Measurements from ENCODE around the gene XAF1.
"Not testable (repeated sequence)": the region's sequence is repeated elsewhere in the genome, so short reads cannot be mapped to it uniquely, and the experiment has no call there.

The XAF1 gene

DNA sequence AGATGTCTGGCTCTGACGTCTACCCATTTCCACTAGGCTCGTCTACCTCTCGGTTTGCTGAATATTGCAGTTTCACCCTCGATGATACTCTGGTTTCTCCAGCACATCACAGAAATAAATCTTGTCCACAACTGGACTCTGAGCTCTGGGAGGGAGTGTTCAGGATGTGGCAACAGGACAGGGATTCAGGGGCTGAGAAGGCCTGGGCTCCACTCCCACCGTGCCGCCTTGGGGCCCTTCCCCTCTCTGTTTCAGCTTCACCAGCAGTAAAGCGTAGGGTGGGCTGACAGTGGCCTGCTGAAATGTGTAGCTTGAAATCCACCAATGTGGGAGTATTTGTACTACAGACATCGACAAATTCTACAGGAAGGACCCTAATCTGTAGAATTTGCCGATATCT, 55.7 kb downstream of the XAF1 start:
- TF ChIP-seq, protein P1, sequence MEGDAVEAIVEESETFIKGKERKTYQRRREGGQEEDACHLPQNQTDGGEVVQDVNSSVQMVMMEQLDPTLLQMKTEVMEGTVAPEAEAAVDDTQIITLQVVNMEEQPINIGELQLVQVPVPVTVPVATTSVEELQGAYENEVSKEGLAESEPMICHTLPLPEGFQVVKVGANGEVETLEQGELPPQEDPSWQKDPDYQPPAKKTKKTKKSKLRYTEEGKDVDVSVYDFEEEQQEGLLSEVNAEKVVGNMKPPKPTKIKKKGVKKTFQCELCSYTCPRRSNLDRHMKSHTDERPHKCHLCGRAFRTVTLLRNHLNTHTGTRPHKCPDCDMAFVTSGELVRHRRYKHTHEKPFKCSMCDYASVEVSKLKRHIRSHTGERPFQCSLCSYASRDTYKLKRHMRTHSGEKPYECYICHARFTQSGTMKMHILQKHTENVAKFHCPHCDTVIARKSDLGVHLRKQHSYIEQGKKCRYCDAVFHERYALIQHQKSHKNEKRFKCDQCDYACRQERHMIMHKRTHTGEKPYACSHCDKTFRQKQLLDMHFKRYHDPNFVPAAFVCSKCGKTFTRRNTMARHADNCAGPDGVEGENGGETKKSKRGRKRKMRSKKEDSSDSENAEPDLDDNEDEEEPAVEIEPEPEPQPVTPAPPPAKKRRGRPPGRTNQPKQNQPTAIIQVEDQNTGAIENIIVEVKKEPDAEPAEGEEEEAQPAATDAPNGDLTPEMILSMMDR (IDR thresholded peaks at IDR 0.05): no peak
- Histone ChIP-seq H3K27me3 (no peaks in the 10 kb centered on the region), H3K27ac (no peak overlapping the region), H3K4me3 (no peak overlapping the region), H3K36me3 (no peaks in the 10 kb centered on the region), H3K4me1 (no peaks in the 10 kb centered on the region), H3K9me3 (no peaks in the 10 kb centered on the region)
- intact Hi-C loops (cut with DNase I; ENCODE audit: low total_unique reads): no loop called here
- DNase-seq: no peak

DNA sequence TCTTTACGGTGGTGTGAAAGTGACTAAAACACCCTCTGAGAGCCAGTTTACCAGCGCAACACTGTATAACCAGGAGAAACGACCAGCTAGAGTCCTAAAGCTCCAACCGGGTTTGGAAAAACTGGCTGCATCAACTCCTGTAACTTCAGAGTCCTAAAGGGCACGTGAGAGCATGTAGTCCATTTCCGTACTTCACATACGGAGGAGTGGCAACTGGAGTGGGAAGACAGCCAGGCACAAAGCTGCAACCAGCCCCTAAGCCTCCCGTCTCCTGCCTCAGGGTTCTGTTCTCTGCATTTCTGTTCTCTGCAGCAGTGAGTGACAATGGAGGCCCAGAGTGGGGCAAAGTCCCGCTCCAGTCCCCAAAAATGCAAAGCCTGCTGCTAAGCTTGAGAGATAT, 56.4 kb downstream of the XAF1 start:
- Histone ChIP-seq H3K9me3 (no peaks in the 10 kb centered on the region), H3K36me3 (no peaks in the 10 kb centered on the region), H3K27me3 (no peaks in the 10 kb centered on the region), H3K4me3 (no peak overlapping the region), H3K27ac (no peak overlapping the region), H3K4me1 (no peaks in the 10 kb centered on the region)
- intact Hi-C loops (cut with DNase I; ENCODE audit: low total_unique reads): no loop called here
- TF ChIP-seq, protein P1 (IDR thresholded peaks at IDR 0.05): no peak
- DNase-seq: no peak

DNA sequence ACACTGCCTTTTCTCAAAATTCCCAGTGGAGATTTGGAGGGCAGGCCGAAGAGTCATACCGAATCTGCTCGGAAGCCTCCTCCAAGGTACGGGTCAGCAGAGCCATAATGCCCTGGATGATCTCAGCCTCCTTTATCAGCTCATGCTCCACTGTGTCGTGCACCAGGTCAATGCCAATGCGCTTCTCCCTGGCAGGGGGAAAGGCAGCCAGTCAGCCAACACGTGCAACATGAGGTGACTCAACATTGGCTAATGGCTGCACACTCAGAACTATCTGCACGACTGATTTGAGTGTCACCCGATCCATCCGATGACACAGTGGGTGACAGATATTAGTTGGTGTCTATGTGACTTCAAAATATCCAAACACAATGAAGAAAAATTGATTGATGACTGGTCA, 59.9 kb downstream of the XAF1 start:
- TF ChIP-seq, protein P1 (IDR thresholded peaks at IDR 0.05): no peak
- DNase-seq: no peak
- Histone ChIP-seq H3K27me3 (no peaks in the 10 kb centered on the region), H3K4me1 (no peaks in the 10 kb centered on the region), H3K27ac (no peak overlapping the region), H3K9me3 (peaks cover 0 to 5% (median 0%) of the 10 kb centered on the region in 3 donors), H3K4me3 (no peak overlapping the region), H3K36me3 (no peaks in the 10 kb centered on the region)
- intact Hi-C loops (cut with DNase I; ENCODE audit: low total_unique reads): no loop called here

DNA sequence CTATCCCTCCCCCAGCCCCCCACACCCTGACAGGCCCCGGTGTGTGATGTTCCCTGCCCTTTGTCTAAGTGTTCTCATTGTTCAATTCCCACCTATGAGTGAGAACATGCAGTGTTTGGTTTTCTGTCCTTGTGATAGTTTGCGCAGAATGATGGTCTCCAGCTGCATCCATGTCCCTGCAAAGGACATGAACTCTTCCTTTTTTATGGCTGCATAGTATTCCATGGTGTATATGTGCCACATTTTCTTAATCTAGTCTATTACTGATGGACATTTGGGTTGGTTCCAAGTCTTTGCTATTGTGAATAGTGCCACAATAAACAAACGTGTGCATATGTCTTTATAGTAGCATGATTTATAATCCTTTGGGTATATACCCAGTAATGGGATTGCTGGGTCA, 60.5 kb downstream of the XAF1 start:
- H3K27me3 ChIP-seq; H3K4me3 ChIP-seq; DNase-seq; H3K9me3 ChIP-seq; H3K4me1 ChIP-seq; H3K36me3 ChIP-seq; H3K27ac ChIP-seq; intact Hi-C loops (cut with DNase I; ENCODE audit: low total_unique reads): not testable (repeated sequence)

DNA sequence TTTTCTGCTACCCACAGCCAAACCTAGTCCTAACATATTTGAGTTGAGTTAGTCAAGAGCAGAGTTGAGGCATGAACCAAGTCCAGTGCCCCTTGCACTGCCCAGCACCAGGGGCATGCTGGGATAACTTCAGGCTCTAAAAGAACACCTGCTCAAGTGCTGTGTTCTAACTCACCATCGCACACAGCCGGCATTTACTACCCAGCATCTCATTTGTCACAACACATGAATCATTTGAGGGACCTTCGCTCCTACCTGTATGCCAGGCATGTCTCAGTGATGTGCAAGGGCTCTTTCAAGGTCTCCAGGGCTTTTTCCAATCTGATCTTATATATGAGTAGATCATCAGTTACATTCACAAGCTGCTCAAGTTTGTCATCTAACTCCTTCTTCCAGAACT, 63.1 kb downstream of the XAF1 start:
- peaks cover 0 to 6% (median 0%) of the 10 kb centered on the region in 3 donors for H3K9me3 ChIP-seq
- H3K36me3 ChIP-seq: no peaks in the 10 kb centered on the region
- no peaks in the 10 kb centered on the region for H3K27me3 ChIP-seq
- TF ChIP-seq, protein P1 (IDR thresholded peaks at IDR 0.05): no peak
- no peak overlapping the region for H3K27ac ChIP-seq
- DNase-seq: no peak
- intact Hi-C loops (cut with DNase I; ENCODE audit: low total_unique reads): no loop called here
- H3K4me3 ChIP-seq: no peak overlapping the region
- no peaks in the 10 kb centered on the region for H3K4me1 ChIP-seq

DNA sequence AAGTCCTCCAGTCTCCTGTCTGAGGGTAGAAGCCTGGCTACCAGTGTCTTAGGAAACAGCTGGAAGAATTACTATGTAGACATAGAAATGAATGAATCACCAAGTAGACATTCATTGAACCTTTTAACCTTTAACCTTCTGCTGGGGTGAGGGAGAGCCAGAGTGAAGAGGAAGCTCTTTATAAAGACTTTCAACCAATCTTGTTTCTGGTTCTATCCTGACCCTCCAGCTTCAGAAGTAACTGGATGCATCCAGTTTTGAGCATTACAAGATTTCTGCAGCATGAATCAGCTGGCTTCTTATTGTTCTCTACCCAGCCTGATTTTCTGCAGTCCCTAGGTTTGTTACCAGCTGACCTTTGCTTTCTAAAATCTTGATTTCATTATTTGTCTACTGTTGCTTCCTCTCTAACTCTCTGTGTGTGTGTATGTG, 67.2 kb downstream of the XAF1 start:
- intact Hi-C loops (cut with DNase I; ENCODE audit: low total_unique reads): no loop called here
- peaks cover 0 to 6% (median 0%) of the 10 kb centered on the region in 3 donors for H3K9me3 ChIP-seq
- no peak for DNase-seq
- H3K4me3 ChIP-seq: no peak overlapping the region
- H3K36me3 ChIP-seq: no peaks in the 10 kb centered on the region
- no peak overlapping the region for H3K27ac ChIP-seq
- H3K27me3 ChIP-seq: peaks cover 0 to 4% of the 10 kb centered on the region in 2 donors
- TF ChIP-seq, protein P1 (IDR thresholded peaks at IDR 0.05): no peak
- H3K4me1 ChIP-seq: no peaks in the 10 kb centered on the region
